GM12878 (cell line): Measurements from ENCODE around the gene TOLLIP. TPM values are rescaled to one million over a fixed set of nuclear protein-coding genes. Genes with fewer than 3 reads are reported as not detected.

Experiments used
- ATAC-seq: fragments of 200-7000 bp; cut with Tn5 transposase; 3 replicates; pipeline ENCODE4 v1.9.1; 2020; ENCODE audit warnings: mild to moderate bottlenecking, moderate library complexity
- BruUV-seq: library from RNA; stranded (reverse); fragments of 400-500 nt; replicated peaks from 2 replicates; lab custom pipeline; 2021; lab: Mats Ljungman, UMichigan
- CTCF ChIA-PET: fragments of 300-600 bp; sonication (Branson Sonifier 250); formaldehyde crosslinking; extraction: SDS; loops from one replicate; lab custom pipeline; 2021; ENCODE audit warnings: inconsistent platforms; lab: Yijun Ruan, JAX
- POLR2A ChIA-PET: fragments of 350-600 bp; formaldehyde crosslinking; extraction: SDS; loops from one replicate; lab custom pipeline; 2021; ENCODE audit warnings: inconsistent platforms; lab: Charles Lee
- RAD21 ChIA-PET: fragments of 300-600 bp; sonication (Branson Sonifier 250); formaldehyde crosslinking; loops from one replicate; lab custom pipeline; 2023; ENCODE audit warnings: antibody characterized with exemption; ENCODE audit not compliant: unreplicated experiment; lab: Charles Lee
- SMC1A ChIA-PET: fragments of 300-600 bp; sonication (Branson Sonifier 250); formaldehyde crosslinking; loops from one replicate; lab custom pipeline; 2023; ENCODE audit not compliant: unreplicated experiment, uncharacterized antibody; lab: Charles Lee
- DNase-seq: peaks from one replicate; pipeline ENCODE4 v3.0.0-alpha.2; 2011; ENCODE audit warnings: low read depth, low spot score
- FAIRE-seq: peaks from 3 replicates; lab custom pipeline; 2011; peaks lifted over from hg19 to GRCh38; lab: Jason Lieb, UNC
- H2AFZ ChIP-seq: 2 replicates; pipeline ENCODE4 v1.6.0; 2011; ENCODE audit warnings: low read depth, low read length, control low read depth; ENCODE audit not compliant: control insufficient read depth
- H3K27ac ChIP-seq: 2 replicates; pipeline ENCODE4 v1.5.1; 2011; ENCODE audit warnings: control low read depth; ENCODE audit not compliant: control insufficient read depth, insufficient read depth
- H3K27me3 ChIP-seq, 2 experiments: replicated peaks in 1 of 2; 2 replicates each; pipeline versions ENCODE4 v1.6.0 to v1.6.1; 2011; ENCODE audit warnings: low read length in 1 of 2; ENCODE audit not compliant: control insufficient read depth in 2 of 2, insufficient read depth in 2 of 2
- H3K36me3 ChIP-seq, 2 experiments: 2 replicates each; pipeline ENCODE4 v1.5.1; 2011; ENCODE audit warnings: low read length in 1 of 2; ENCODE audit not compliant: control insufficient read depth in 2 of 2, insufficient read depth in 2 of 2
- H3K4me1 ChIP-seq: 2 replicates; pipeline ENCODE4 v1.6.1; 2011; ENCODE audit warnings: mild to moderate bottlenecking, low read length, moderate library complexity, mixed read lengths; ENCODE audit not compliant: control insufficient read depth, insufficient read depth
- H3K4me2 ChIP-seq: 2 replicates; pipeline ENCODE4 v1.6.0; 2011; ENCODE audit warnings: control low read depth; ENCODE audit not compliant: control insufficient read depth, insufficient read depth
- H3K4me3 ChIP-seq: fragments of 200-600 bp; sonication (generic); 2 replicates; pipeline ENCODE4 v1.5.1; 2016
- H3K79me2 ChIP-seq: 2 replicates; pipeline ENCODE4 v1.6.0; 2011; ENCODE audit warnings: low read length; ENCODE audit not compliant: control insufficient read depth, insufficient read depth
- H3K9ac ChIP-seq: 2 replicates; pipeline ENCODE4 v1.8.0; 2011; ENCODE audit warnings: low read length, control low read depth, mixed read lengths; ENCODE audit not compliant: control insufficient read depth, insufficient read depth
- H3K9me3 ChIP-seq: replicated peaks from 3 replicates; pipeline ENCODE4 v1.5.1; 2011; ENCODE audit warnings: mild to moderate bottlenecking, low read length; ENCODE audit not compliant: control insufficient read depth, insufficient read depth
- H4K20me1 ChIP-seq: 2 replicates; pipeline ENCODE4 v1.6.0; 2011; ENCODE audit not compliant: control insufficient read depth, insufficient read depth
- CREB1 ChIP-seq: IDR thresholded peaks from 2 replicates; pipeline ENCODE4 v1.6.1; 2012; ENCODE audit warnings: low read depth, mild to moderate bottlenecking, inconsistent platforms
- FOS ChIP-seq: IDR thresholded peaks from 3 replicates; pipeline ENCODE4 v1.6.1; 2011; ENCODE audit warnings: borderline replicate concordance; ENCODE audit not compliant: insufficient read length; ENCODE audit errors: extremely low read depth
- FOXM1 ChIP-seq: IDR thresholded peaks from 2 replicates; pipeline ENCODE4 v1.6.1; 2012; ENCODE audit warnings: low read depth, mild to moderate bottlenecking, inconsistent platforms, low read length, moderate library complexity
- GATAD2B ChIP-seq: fragments of 450-650 bp; conservative IDR thresholded peaks from 2 replicates; pipeline ENCODE4 v1.6.1; 2017; ENCODE audit warnings: low read depth, mild to moderate bottlenecking, moderate library complexity
- LARP7 ChIP-seq: fragments of 450-650 bp; IDR thresholded peaks from 2 replicates; pipeline ENCODE4 v1.6.1; 2017; ENCODE audit warnings: mild to moderate bottlenecking
- NFXL1 ChIP-seq: fragments of 450-650 bp; IDR thresholded peaks from 2 replicates; pipeline ENCODE4 v1.6.1; 2017; ENCODE audit warnings: antibody characterized with exemption, mild to moderate bottlenecking, borderline replicate concordance
- SMAD5 ChIP-seq: IDR thresholded peaks from 2 replicates; pipeline ENCODE4 v1.6.1; 2016; ENCODE audit warnings: antibody characterized with exemption, low read depth
- SUZ12 ChIP-seq: fragments of 200-600 bp; sonication (generic); IDR thresholded peaks from one replicate; pipeline ENCODE4 v1.6.1; 2018; ENCODE audit warnings: antibody characterized with exemption, mild to moderate bottlenecking; ENCODE audit not compliant: unreplicated experiment
- TARDBP ChIP-seq: IDR thresholded peaks from 2 replicates; pipeline ENCODE4 v1.6.1; 2016; ENCODE audit warnings: borderline replicate concordance
- WGBS: methylation state at CpG from one replicate; pipeline ENCODE4 v1.1.6; 2016; ENCODE audit warnings: low lambda C conversion rate; ENCODE audit not compliant: insufficient replicate concordance, insufficient coverage; ENCODE audit errors: missing lambda C conversion rate; 5-methylcytosine and 5-hydroxymethylcytosine counted together
- in situ Hi-C: fragments of 300-500 bp; cut with MboI; formaldehyde crosslinking; loops from 9 replicates; pipeline ENCODE4 v1.14.3; 2018; ENCODE audit warnings: mixed read lengths
- intact Hi-C: fragments of 100-400 bp; cut with micrococcal nuclease; formaldehyde crosslinking; loops from one replicate; pipeline ENCODE4 v1.14.2; 2022; ENCODE audit not compliant: unreplicated experiment
- polyA plus RNA-seq, 11 experiments: library from polyadenylated mRNA; depleted of rRNA in 4 of 11; unstranded in 6 of 11; stranded (reverse) in 5 of 11; fragments of >200 nt; fragmentation: Nextera tagmentation in 4 of 11; fragmentation: Illumina TruSeq in 1 of 11; extraction: Ambion mirVana in 4 of 11; extraction: Trizol in 1 of 11; gene quantifications; 1 replicate in 1 of 11; 2 replicates in 10 of 11; pipeline versions ENCODE4 v1.2.1 to v1.2.3, GENCODE V29; 2011 to 2016; ENCODE audit warnings: inconsistent platforms in 2 of 11, missing spikeins in 2 of 11, low read depth in 1 of 11
- total RNA-seq, 4 experiments: library from RNA; depleted of rRNA in 3 of 4; stranded (reverse); fragments of >200 nt in 3 of 4; fragmentation: Illumina TruSeq in 1 of 4; extraction: Trizol in 1 of 4; gene quantifications; 2 replicates each; pipeline versions ENCODE4 v1.2.1 to v1.2.3, GENCODE V29; 2013 to 2021
- TF ChIP-seq, protein P1 (sequence below): fragments of 450-650 bp; IDR thresholded peaks from 2 replicates; pipeline ENCODE4 v1.6.1; 2017; ENCODE audit warnings: mild to moderate bottlenecking, moderate library complexity
- TF ChIP-seq, protein P2 (sequence below): IDR thresholded peaks from 2 replicates; pipeline ENCODE4 v1.6.1; 2011; ENCODE audit warnings: low read depth, low read length, improper control_type of control experiment, borderline replicate concordance

Gene TOLLIP
- total and polyA plus RNA-seq, 10 of the 15 experiments (the other 5 are each of a cell fraction or from before 2014, with no cell fraction given), result 0.47 to 39.5 (median 21.6) TPM

DNA sequence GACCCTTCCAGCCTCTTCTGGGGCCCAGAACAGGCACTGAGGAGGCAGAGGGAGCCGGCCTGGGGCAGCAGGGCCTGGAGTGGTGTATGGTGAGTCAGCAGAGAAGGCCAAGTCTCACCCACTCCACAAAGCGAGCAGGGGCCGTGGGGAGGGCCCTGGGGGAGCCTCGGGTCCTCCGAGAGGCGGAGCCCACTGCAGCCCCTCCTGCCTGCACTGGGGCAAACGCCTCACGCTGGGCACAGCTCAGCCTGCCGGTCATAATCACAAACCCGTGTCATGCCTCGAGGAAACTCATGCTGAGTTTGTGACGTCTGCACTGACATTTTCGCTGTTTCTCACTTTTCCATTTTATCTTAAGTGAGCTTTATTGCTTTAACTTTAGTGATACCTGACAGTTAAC is 38.4 kb downstream of the TOLLIP start:
- WGBS, result 67% methylated on average over 13 of the region's 13 CpGs
- H3K27me3 ChIP-seq, result no peaks in the 10 kb centered on the region
- ChIA-PET CTCF (interaction anchor here (0.7 kb wide), 1 partner anchor 13 kb away, joined by 3 read pairs; no protein-coding TSS in a partner anchor), SMC1A (no interaction called here), RAD21 (no interaction called here), POLR2A (no interaction called here)
- no peaks in the 10 kb centered on the region for H3K9me3 ChIP-seq
- in situ Hi-C loops, result no loop called here
- TF ChIP-seq, protein P1, sequence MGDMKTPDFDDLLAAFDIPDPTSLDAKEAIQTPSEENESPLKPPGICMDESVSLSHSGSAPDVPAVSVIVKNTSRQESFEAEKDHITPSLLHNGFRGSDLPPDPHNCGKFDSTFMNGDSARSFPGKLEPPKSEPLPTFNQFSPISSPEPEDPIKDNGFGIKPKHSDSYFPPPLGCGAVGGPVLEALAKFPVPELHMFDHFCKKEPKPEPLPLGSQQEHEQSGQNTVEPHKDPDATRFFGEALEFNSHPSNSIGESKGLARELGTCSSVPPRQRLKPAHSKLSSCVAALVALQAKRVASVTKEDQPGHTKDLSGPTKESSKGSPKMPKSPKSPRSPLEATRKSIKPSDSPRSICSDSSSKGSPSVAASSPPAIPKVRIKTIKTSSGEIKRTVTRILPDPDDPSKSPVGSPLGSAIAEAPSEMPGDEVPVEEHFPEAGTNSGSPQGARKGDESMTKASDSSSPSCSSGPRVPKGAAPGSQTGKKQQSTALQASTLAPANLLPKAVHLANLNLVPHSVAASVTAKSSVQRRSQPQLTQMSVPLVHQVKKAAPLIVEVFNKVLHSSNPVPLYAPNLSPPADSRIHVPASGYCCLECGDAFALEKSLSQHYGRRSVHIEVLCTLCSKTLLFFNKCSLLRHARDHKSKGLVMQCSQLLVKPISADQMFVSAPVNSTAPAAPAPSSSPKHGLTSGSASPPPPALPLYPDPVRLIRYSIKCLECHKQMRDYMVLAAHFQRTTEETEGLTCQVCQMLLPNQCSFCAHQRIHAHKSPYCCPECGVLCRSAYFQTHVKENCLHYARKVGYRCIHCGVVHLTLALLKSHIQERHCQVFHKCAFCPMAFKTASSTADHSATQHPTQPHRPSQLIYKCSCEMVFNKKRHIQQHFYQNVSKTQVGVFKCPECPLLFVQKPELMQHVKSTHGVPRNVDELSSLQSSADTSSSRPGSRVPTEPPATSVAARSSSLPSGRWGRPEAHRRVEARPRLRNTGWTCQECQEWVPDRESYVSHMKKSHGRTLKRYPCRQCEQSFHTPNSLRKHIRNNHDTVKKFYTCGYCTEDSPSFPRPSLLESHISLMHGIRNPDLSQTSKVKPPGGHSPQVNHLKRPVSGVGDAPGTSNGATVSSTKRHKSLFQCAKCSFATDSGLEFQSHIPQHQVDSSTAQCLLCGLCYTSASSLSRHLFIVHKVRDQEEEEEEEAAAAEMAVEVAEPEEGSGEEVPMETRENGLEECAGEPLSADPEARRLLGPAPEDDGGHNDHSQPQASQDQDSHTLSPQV, result no peak
- TF ChIP-seq SMAD5 (no peak), TARDBP (no peak), CREB1 (no peak), SUZ12 (no peak), GATAD2B (no peak), LARP7 (no peak), FOXM1 (no peak), NFXL1 (no peak), FOS (no peak)
- TF ChIP-seq, protein P2, sequence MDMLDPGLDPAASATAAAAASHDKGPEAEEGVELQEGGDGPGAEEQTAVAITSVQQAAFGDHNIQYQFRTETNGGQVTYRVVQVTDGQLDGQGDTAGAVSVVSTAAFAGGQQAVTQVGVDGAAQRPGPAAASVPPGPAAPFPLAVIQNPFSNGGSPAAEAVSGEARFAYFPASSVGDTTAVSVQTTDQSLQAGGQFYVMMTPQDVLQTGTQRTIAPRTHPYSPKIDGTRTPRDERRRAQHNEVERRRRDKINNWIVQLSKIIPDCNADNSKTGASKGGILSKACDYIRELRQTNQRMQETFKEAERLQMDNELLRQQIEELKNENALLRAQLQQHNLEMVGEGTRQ, result no peak
- BruUV-seq, result no TSS peak
- no peak overlapping the region for H2AFZ ChIP-seq
- FAIRE-seq (no peak), DNase-seq (no peak), ATAC-seq (no peak)
- no peak overlapping the region for H3K4me3 ChIP-seq
- 0 out of 4 replicates have a peak, but pooled peaks cover 0 to 2% of the 10 kb centered on the region in 2 experiments for H3K36me3 ChIP-seq
- H3K27ac ChIP-seq, result no peak overlapping the region
- intact Hi-C loops, result no loop called here
- H4K20me1 ChIP-seq, result no peaks in the 10 kb centered on the region
- no peaks in the 10 kb centered on the region for H3K4me1 ChIP-seq
- H3K9ac ChIP-seq, result no peak overlapping the region
- H3K4me2 ChIP-seq, result no peak overlapping the region
- H3K79me2 ChIP-seq, result no peaks in the 10 kb centered on the region
